Astrocyte (in vitro differentiated cells and primary cell): ENCODE results near the gene KIF21B. TPM values are rescaled to one million over a fixed set of nuclear protein-coding genes. Genes with fewer than 3 reads are reported as not detected.

Experiments used
- DNase-seq: peaks from one replicate; pipeline ENCODE4 v3.0.0-alpha.2; 2010; ENCODE audit warnings: low read depth
- FAIRE-seq: peaks from 2 replicates; lab custom pipeline; 2011; peaks lifted over from hg19 to GRCh38; lab: Jason Lieb, UNC
- H2AFZ ChIP-seq: 2 replicates; pipeline ENCODE4 v1.6.0; 2012; ENCODE audit warnings: low read depth, low read length, inconsistent platforms
- H3K27ac ChIP-seq: 2 replicates; pipeline ENCODE4 v1.5.1; 2011; ENCODE audit warnings: low read depth, low read length, inconsistent platforms
- H3K27me3 ChIP-seq: 2 replicates; pipeline ENCODE4 v1.6.0; 2011; ENCODE audit warnings: low read length, inconsistent platforms; ENCODE audit not compliant: insufficient read depth
- H3K36me3 ChIP-seq: 2 replicates; pipeline ENCODE4 v1.5.1; 2011; ENCODE audit warnings: low read length, inconsistent platforms; ENCODE audit not compliant: insufficient read depth
- H3K4me1 ChIP-seq: 2 replicates; pipeline ENCODE4 v1.5.1; 2011; ENCODE audit warnings: low read length, inconsistent platforms; ENCODE audit not compliant: insufficient read depth
- H3K4me2 ChIP-seq: 2 replicates; pipeline ENCODE4 v1.6.0; 2012; ENCODE audit warnings: low read length, inconsistent platforms
- H3K4me3 ChIP-seq: 2 replicates; pipeline ENCODE4 v1.5.1; 2011; ENCODE audit warnings: low read depth, mild to moderate bottlenecking, low read length, inconsistent platforms; ENCODE audit not compliant: insufficient read depth
- H3K79me2 ChIP-seq: 2 replicates; pipeline ENCODE4 v1.6.0; 2012; ENCODE audit warnings: mild to moderate bottlenecking, low read length, inconsistent platforms; ENCODE audit not compliant: insufficient read depth
- H3K9ac ChIP-seq: 2 replicates; pipeline ENCODE4 v1.6.0; 2012; ENCODE audit warnings: mild to moderate bottlenecking, low read length, inconsistent platforms
- H3K9me3 ChIP-seq: 2 replicates; pipeline ENCODE4 v1.5.1; 2012; ENCODE audit warnings: low read depth, mild to moderate bottlenecking, low read length, inconsistent platforms; ENCODE audit not compliant: insufficient read depth
- H4K20me1 ChIP-seq: 2 replicates; pipeline ENCODE4 v1.6.0; 2012; ENCODE audit warnings: low read length, inconsistent platforms; ENCODE audit not compliant: insufficient read depth
- H3K27ac Mint-ChIP-seq: one replicate; pipeline ENCODE4 v1.8.0; 2021; ENCODE audit warnings: mild to moderate bottlenecking, mixed read lengths; ENCODE audit not compliant: unreplicated experiment
- H3K27me3 Mint-ChIP-seq: one replicate; pipeline ENCODE4 v1.8.0; 2021; ENCODE audit warnings: low read depth, mixed read lengths; ENCODE audit not compliant: unreplicated experiment
- H3K36me3 Mint-ChIP-seq: one replicate; pipeline ENCODE4 v1.8.0; 2021; ENCODE audit warnings: low read depth, mixed read lengths; ENCODE audit not compliant: unreplicated experiment
- H3K4me1 Mint-ChIP-seq: one replicate; pipeline ENCODE4 v1.8.0; 2021; ENCODE audit warnings: low read depth, mixed read lengths; ENCODE audit not compliant: unreplicated experiment
- H3K4me3 Mint-ChIP-seq: one replicate; pipeline ENCODE4 v1.8.0; 2021; ENCODE audit warnings: mild to moderate bottlenecking, moderate library complexity, mixed read lengths; ENCODE audit not compliant: unreplicated experiment
- H3K9me3 Mint-ChIP-seq: one replicate; pipeline ENCODE4 v1.8.0; 2021; ENCODE audit warnings: mild to moderate bottlenecking, mixed read lengths; ENCODE audit not compliant: unreplicated experiment
- EZH2 ChIP-seq: IDR thresholded peaks from 2 replicates; pipeline ENCODE4 v1.6.1; 2012; ENCODE audit warnings: mild to moderate bottlenecking, low read length, inconsistent platforms; ENCODE audit not compliant: insufficient read depth
- total RNA-seq: library from RNA; stranded (reverse); gene quantifications from 2 replicates; pipeline ENCODE4 v1.2.1, GENCODE V29; 2021
- TF ChIP-seq, protein P1 (sequence below): IDR thresholded peaks from 2 replicates; pipeline ENCODE4 v1.5.1; 2011; ENCODE audit warnings: low read depth, mild to moderate bottlenecking, inconsistent platforms, low read length, moderate library complexity; ENCODE audit not compliant: insufficient read depth

KIF21B gene
- total RNA-seq, 1 donor from 2014 or later, result 4.7 TPM

GRCh38 chr1:200976634-200977033 lies 46.9 kb downstream of the KIF21B start:
- Histone ChIP-seq H4K20me1 (no peaks in the 10 kb centered on the region), H3K4me2 (no peak overlapping the region), H3K9me3 (no peaks in the 10 kb centered on the region), H3K4me1 (no peaks in the 10 kb centered on the region), H3K27ac (no peak overlapping the region), H2AFZ (no peak overlapping the region), H3K36me3 (no peaks in the 10 kb centered on the region), H3K4me3 (no peak overlapping the region), H3K27me3 (no peaks in the 10 kb centered on the region), H3K9ac (no peak overlapping the region), H3K79me2 (no peaks in the 10 kb centered on the region)
- peaks cover 15% of the 10 kb centered on the region for H3K36me3 Mint-ChIP-seq
- H3K4me3 Mint-ChIP-seq, result no peak overlapping the region
- TF ChIP-seq, protein P1, sequence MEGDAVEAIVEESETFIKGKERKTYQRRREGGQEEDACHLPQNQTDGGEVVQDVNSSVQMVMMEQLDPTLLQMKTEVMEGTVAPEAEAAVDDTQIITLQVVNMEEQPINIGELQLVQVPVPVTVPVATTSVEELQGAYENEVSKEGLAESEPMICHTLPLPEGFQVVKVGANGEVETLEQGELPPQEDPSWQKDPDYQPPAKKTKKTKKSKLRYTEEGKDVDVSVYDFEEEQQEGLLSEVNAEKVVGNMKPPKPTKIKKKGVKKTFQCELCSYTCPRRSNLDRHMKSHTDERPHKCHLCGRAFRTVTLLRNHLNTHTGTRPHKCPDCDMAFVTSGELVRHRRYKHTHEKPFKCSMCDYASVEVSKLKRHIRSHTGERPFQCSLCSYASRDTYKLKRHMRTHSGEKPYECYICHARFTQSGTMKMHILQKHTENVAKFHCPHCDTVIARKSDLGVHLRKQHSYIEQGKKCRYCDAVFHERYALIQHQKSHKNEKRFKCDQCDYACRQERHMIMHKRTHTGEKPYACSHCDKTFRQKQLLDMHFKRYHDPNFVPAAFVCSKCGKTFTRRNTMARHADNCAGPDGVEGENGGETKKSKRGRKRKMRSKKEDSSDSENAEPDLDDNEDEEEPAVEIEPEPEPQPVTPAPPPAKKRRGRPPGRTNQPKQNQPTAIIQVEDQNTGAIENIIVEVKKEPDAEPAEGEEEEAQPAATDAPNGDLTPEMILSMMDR, result no peak
- no peak for TF ChIP-seq EZH2
- DNase-seq, result no peak
- no peak overlapping the region for H3K27ac Mint-ChIP-seq
- no peak for FAIRE-seq
- no peaks in the 10 kb centered on the region for H3K27me3 Mint-ChIP-seq
- H3K4me1 Mint-ChIP-seq, result no peaks in the 10 kb centered on the region
- peaks cover 5% of the 10 kb centered on the region for H3K9me3 Mint-ChIP-seq

GRCh38 chr1:200975458-200975857 lies 48.1 kb downstream of the KIF21B start:
- Histone ChIP-seq H2AFZ (no peak overlapping the region), H3K79me2 (no peaks in the 10 kb centered on the region), H3K36me3 (no peaks in the 10 kb centered on the region), H3K27me3 (no peaks in the 10 kb centered on the region), H3K4me3 (no peak overlapping the region), H3K9ac (no peak overlapping the region), H3K27ac (no peak overlapping the region), H3K4me1 (no peaks in the 10 kb centered on the region), H3K4me2 (no peak overlapping the region), H3K9me3 (no peaks in the 10 kb centered on the region), H4K20me1 (no peaks in the 10 kb centered on the region)
- H3K27ac Mint-ChIP-seq, result no peak overlapping the region
- TF ChIP-seq, protein P1, result no peak
- TF ChIP-seq EZH2, result no peak
- no peak for DNase-seq
- no peak overlapping the region for H3K4me3 Mint-ChIP-seq
- FAIRE-seq, result no peak
- no peaks in the 10 kb centered on the region for H3K4me1 Mint-ChIP-seq
- peaks cover 15% of the 10 kb centered on the region for H3K36me3 Mint-ChIP-seq
- peaks cover 4% of the 10 kb centered on the region for H3K9me3 Mint-ChIP-seq
- H3K27me3 Mint-ChIP-seq, result no peaks in the 10 kb centered on the region

GRCh38 chr1:200974711-200975110 lies 48.8 kb downstream of the KIF21B start:
- Histone ChIP-seq H3K9me3 (no peaks in the 10 kb centered on the region), H3K27me3 (no peaks in the 10 kb centered on the region), H3K4me2 (no peak overlapping the region), H3K9ac (no peak overlapping the region), H3K4me1 (no peaks in the 10 kb centered on the region), H2AFZ (no peak overlapping the region), H4K20me1 (no peaks in the 10 kb centered on the region), H3K36me3 (no peaks in the 10 kb centered on the region), H3K27ac (no peak overlapping the region), H3K4me3 (no peak overlapping the region), H3K79me2 (no peaks in the 10 kb centered on the region)
- H3K4me1 Mint-ChIP-seq, result no peaks in the 10 kb centered on the region
- FAIRE-seq (no peak), DNase-seq (no peak)
- H3K4me3 Mint-ChIP-seq, result no peak overlapping the region
- no peak overlapping the region for H3K27ac Mint-ChIP-seq
- peaks cover 8% of the 10 kb centered on the region for H3K36me3 Mint-ChIP-seq
- H3K9me3 Mint-ChIP-seq, result no peaks in the 10 kb centered on the region
- H3K27me3 Mint-ChIP-seq, result peaks cover 2% of the 10 kb centered on the region
- TF ChIP-seq EZH2, result no peak
- TF ChIP-seq, protein P1, result no peak
